Mucosa of descending colon (tissue), 3 donors: ENCODE results near the gene MEF2C. TPM values are rescaled to one million over a fixed set of nuclear protein-coding genes. Genes with fewer than 3 reads are reported as not detected.

Experiments used
- ATAC-seq: fragments of 200-7000 bp; cut with Tn5 transposase; one replicate; pipeline ENCODE4 v1.9.1; 2020; ENCODE audit warnings: mild to moderate bottlenecking, moderate library complexity
- DNase-seq, 3 donors: peaks; one replicate each; pipeline ENCODE4 v3.0.0-alpha.2; 2020
- H3K36me3 ChIP-seq: fragments of 200-600 bp; one replicate; pipeline ENCODE4 v1.8.0; 2021; ENCODE audit warnings: low read depth, mild to moderate bottlenecking
- H3K4me1 ChIP-seq: fragments of 200-600 bp; one replicate; pipeline ENCODE4 v1.8.0; 2021; ENCODE audit warnings: low read depth, mild to moderate bottlenecking
- H3K4me3 ChIP-seq: fragments of 200-600 bp; one replicate; pipeline ENCODE4 v1.8.0; 2021; ENCODE audit warnings: mild to moderate bottlenecking
- H3K9me3 ChIP-seq: fragments of 200-600 bp; one replicate; pipeline ENCODE4 v1.8.0; 2021; ENCODE audit warnings: mild to moderate bottlenecking
- CTCF ChIP-seq: fragments of 200-600 bp; IDR thresholded peaks from one replicate; pipeline ENCODE4 v1.8.0; 2022; ENCODE audit warnings: antibody characterized with exemption, mild to moderate bottlenecking
- intact Hi-C, 2 donors: fragments of 100-400 bp; cut with DNase I in 1 of 2; cut with micrococcal nuclease in 1 of 2; formaldehyde crosslinking; loops; one replicate each; pipeline versions ENCODE4 v1.11.0 to v1.11.1; 2022; cut with DNase I, micrococcal nuclease
- total RNA-seq, 3 donors: library from RNA; stranded (reverse); fragmentation: NEBNext Ultra II Directional in 2 of 3; extraction: Animal tissue kit (Norgen Biotek cat#: 25700) in 2 of 3; gene quantifications; one replicate each; pipeline versions ENCODE4 v1.2.1 to v1.2.4, GENCODE V29; 2021 to 2023
- donor health status: DM: no; HTN: no; CAD: no; lungs with moderate emphysema.
- donor health status: DM: no; HTN: no; CAD: no.
- donor health status: DM: no; HTN: yes; CAD: no.

Gene MEF2C
- total RNA-seq, 3 donors from 2014 or later = 19.3 to 44.0 (median 32.6) TPM

GRCh38 chr5:88813805-88814575, 69.0 kb downstream of the MEF2C start:
- intact Hi-C loops = no loop called here
- H3K36me3 ChIP-seq = no peaks in the 10 kb centered on the region
- H3K9me3 ChIP-seq = no peaks in the 10 kb centered on the region
- no peak for DNase-seq
- ATAC-seq = no peak
- no peak overlapping the region for H3K4me3 ChIP-seq
- H3K4me1 ChIP-seq = no peaks in the 10 kb centered on the region
- no peak for TF ChIP-seq CTCF

GRCh38 chr5:88813244-88813643, 69.7 kb downstream of the MEF2C start:
- H3K4me1 ChIP-seq = no peaks in the 10 kb centered on the region
- DNase-seq (no peak), ATAC-seq (no peak)
- TF ChIP-seq CTCF = no peak
- H3K9me3 ChIP-seq = no peaks in the 10 kb centered on the region
- intact Hi-C loops = no loop called here
- H3K36me3 ChIP-seq = no peaks in the 10 kb centered on the region
- H3K4me3 ChIP-seq = no peak overlapping the region

GRCh38 chr5:88808153-88808552, 74.8 kb downstream of the MEF2C start:
- H3K36me3 ChIP-seq = no peaks in the 10 kb centered on the region
- TF ChIP-seq CTCF = no peak
- no peak overlapping the region for H3K4me3 ChIP-seq
- intact Hi-C loops = no loop called here
- ATAC-seq (no peak), DNase-seq (no peak)
- no peaks in the 10 kb centered on the region for H3K4me1 ChIP-seq
- no peaks in the 10 kb centered on the region for H3K9me3 ChIP-seq

GRCh38 chr5:88807327-88807726, 75.7 kb downstream of the MEF2C start:
- DNase-seq (no peak), ATAC-seq (no peak)
- H3K36me3 ChIP-seq = no peaks in the 10 kb centered on the region
- H3K4me1 ChIP-seq = no peaks in the 10 kb centered on the region
- intact Hi-C loops = no loop called here
- H3K9me3 ChIP-seq = no peaks in the 10 kb centered on the region
- no peak overlapping the region for H3K4me3 ChIP-seq
- no peak for TF ChIP-seq CTCF

GRCh38 chr5:88806338-88806737, 76.6 kb downstream of the MEF2C start:
- DNase-seq = no peak
- Histone ChIP-seq H3K4me3 (no peak overlapping the region), H3K4me1 (no peaks in the 10 kb centered on the region), H3K9me3 (no peaks in the 10 kb centered on the region), H3K36me3 (no peaks in the 10 kb centered on the region)
- no peak for ATAC-seq
- no peak for TF ChIP-seq CTCF
- intact Hi-C loops = no loop called here
